ENCODE data around the gene SLC8A1.

DNA sequence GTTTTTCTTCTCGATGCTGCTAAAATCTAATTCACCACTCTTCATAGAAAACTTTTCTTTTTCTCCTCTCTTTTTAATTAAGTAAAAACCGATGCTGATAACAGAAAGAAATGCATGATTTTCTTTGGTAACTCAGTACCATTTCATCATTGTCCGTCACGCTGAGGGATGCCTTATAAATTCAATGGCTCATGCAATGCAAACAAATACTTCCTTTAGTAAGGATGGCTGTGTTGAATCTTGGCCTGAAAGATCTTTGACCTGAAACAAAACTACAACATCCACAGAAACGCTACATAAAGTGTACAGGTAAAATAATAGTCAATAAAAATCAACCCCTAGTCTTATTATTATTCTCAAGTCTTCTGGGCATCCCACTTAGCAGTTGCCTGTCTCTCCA is 261.4 kb downstream of the SLC8A1 start:
- TF ChIP-seq, protein P1, sequence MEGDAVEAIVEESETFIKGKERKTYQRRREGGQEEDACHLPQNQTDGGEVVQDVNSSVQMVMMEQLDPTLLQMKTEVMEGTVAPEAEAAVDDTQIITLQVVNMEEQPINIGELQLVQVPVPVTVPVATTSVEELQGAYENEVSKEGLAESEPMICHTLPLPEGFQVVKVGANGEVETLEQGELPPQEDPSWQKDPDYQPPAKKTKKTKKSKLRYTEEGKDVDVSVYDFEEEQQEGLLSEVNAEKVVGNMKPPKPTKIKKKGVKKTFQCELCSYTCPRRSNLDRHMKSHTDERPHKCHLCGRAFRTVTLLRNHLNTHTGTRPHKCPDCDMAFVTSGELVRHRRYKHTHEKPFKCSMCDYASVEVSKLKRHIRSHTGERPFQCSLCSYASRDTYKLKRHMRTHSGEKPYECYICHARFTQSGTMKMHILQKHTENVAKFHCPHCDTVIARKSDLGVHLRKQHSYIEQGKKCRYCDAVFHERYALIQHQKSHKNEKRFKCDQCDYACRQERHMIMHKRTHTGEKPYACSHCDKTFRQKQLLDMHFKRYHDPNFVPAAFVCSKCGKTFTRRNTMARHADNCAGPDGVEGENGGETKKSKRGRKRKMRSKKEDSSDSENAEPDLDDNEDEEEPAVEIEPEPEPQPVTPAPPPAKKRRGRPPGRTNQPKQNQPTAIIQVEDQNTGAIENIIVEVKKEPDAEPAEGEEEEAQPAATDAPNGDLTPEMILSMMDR (conservative IDR thresholded peaks at IDR 0.05; ENCODE audit: low read length): no peak
- TF ChIP-seq EZH2phosphoT487 (IDR thresholded peaks at IDR 0.05; ENCODE audit: borderline replicate concordance): no peak
